Hepatocyte (in vitro differentiated cells): ENCODE measurements around the gene MDH1B. TPM values are rescaled to one million over a fixed set of nuclear protein-coding genes. Genes with fewer than 3 reads are reported as not detected.

Experiments used
- DNase-seq: peaks from one replicate; pipeline ENCODE4 v3.0.0-alpha.2; 2016; ENCODE audit warnings: low spot score
- H2AFZ ChIP-seq: fragments of 200-600 bp; sonication (generic); 2 replicates; pipeline ENCODE4 v1.6.0; 2016; ENCODE audit warnings: antibody characterized with exemption, mild to moderate bottlenecking
- H3K27ac ChIP-seq: fragments of 200-600 bp; sonication (generic); 2 replicates; pipeline ENCODE4 v1.5.1; 2016; ENCODE audit warnings: mild to moderate bottlenecking
- H3K27me3 ChIP-seq: fragments of 200-600 bp; sonication (generic); 2 replicates; pipeline ENCODE4 v1.6.1; 2016
- H3K36me3 ChIP-seq: fragments of 200-600 bp; sonication (generic); replicated peaks from 2 replicates; pipeline ENCODE4 v1.5.1; 2016; ENCODE audit warnings: low read depth; ENCODE audit not compliant: insufficient read depth
- H3K4me1 ChIP-seq: fragments of 200-600 bp; sonication (generic); 2 replicates; pipeline ENCODE4 v1.5.1; 2016; ENCODE audit warnings: mild to moderate bottlenecking, moderate library complexity; ENCODE audit not compliant: insufficient read depth
- H3K4me2 ChIP-seq: fragments of 200-600 bp; sonication (generic); 2 replicates; pipeline ENCODE4 v1.6.0; 2016
- H3K4me3 ChIP-seq: fragments of 200-600 bp; sonication (generic); 2 replicates; pipeline ENCODE4 v1.5.1; 2016; ENCODE audit warnings: mild to moderate bottlenecking
- H3K79me2 ChIP-seq: fragments of 200-600 bp; sonication (generic); 2 replicates; pipeline ENCODE4 v1.6.0; 2017; ENCODE audit warnings: mild to moderate bottlenecking
- H3K9me2 ChIP-seq: fragments of 200-600 bp; sonication (generic); replicated peaks from 2 replicates; pipeline ENCODE4 v1.6.0; 2017; ENCODE audit warnings: mild to moderate bottlenecking; ENCODE audit not compliant: insufficient read depth
- H3K9me3 ChIP-seq: fragments of 200-600 bp; sonication (generic); 2 replicates; pipeline ENCODE4 v1.5.1; 2016; ENCODE audit warnings: low read depth, mild to moderate bottlenecking
- H4K20me1 ChIP-seq: fragments of 200-600 bp; sonication (generic); 2 replicates; pipeline ENCODE4 v1.6.0; 2016; ENCODE audit warnings: mild to moderate bottlenecking; ENCODE audit not compliant: insufficient read depth, poor library complexity, severe bottlenecking
- EZH2 ChIP-seq: fragments of 200-600 bp; sonication (generic); IDR thresholded peaks from 2 replicates; pipeline ENCODE4 v1.6.1; 2016; ENCODE audit warnings: antibody characterized with exemption, mild to moderate bottlenecking, borderline replicate concordance
- EZH2phosphoT487 ChIP-seq: fragments of 200-600 bp; sonication (generic); IDR thresholded peaks from one replicate; pipeline ENCODE4 v1.6.1; 2018; ENCODE audit warnings: antibody characterized with exemption, mild to moderate bottlenecking, low read depth, moderate library complexity; ENCODE audit not compliant: unreplicated experiment, severe bottlenecking
- WGBS: methylation state at CpG from one replicate; pipeline ENCODE4 v1.1.6; 2016; ENCODE audit warnings: low lambda C conversion rate; ENCODE audit errors: missing lambda C conversion rate; 5-methylcytosine and 5-hydroxymethylcytosine counted together
- polyA plus RNA-seq: library from polyadenylated mRNA; unstranded; fragments of >200 nt; fragmentation: Nextera tagmentation; extraction: Ambion mirVana; gene quantifications from 2 replicates; pipeline ENCODE4 v1.2.1, GENCODE V29; 2016
- total RNA-seq: library from RNA; depleted of rRNA; stranded (reverse); fragments of >200 nt; gene quantifications from 2 replicates; pipeline ENCODE4 v1.2.3, GENCODE V29; 2014
- TF ChIP-seq, protein P1 (sequence below): fragments of 200-600 bp; sonication (generic); IDR thresholded peaks from 2 replicates; pipeline ENCODE4 v1.5.1; 2016; ENCODE audit warnings: antibody characterized with exemption, mild to moderate bottlenecking; ENCODE audit not compliant: poor library complexity

MDH1B gene
- total and polyA plus RNA-seq, 2 experiments from 2014 or later, result 0.07 to 0.35 TPM

DNA sequence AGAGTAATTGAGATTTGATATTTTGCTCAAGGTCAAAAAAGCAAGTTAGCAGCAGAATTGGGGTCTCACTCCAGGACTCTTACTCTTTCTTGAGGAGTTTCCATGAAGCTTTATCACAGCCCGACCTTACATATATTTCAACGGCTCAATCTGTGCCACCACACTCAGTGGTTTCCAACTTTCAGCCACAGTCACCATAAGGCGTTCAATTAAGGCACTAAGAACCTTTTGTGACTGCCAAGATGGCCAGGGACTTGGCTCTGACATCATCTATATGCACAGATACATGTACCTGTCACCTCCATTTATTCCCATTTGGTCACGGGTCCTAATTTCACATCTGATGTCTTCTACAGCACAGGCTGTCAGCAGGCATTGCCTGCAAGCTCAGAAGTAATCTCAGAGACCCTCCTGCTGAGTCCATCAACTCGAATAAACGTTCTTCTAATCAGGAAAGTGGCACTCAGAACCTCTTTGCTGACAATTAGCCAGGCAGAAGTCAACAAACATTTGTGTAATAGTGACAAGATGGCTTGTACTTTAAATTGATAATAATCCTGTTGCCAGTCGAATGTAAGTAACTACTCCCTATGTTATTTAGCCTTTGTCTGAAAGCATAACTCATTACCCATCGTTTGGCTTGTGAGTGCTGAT, 63.0 kb downstream of the MDH1B start:
- H3K4me3 ChIP-seq, result no peak overlapping the region
- TF ChIP-seq EZH2 (no peak), EZH2phosphoT487 (no peak)
- TF ChIP-seq, protein P1, sequence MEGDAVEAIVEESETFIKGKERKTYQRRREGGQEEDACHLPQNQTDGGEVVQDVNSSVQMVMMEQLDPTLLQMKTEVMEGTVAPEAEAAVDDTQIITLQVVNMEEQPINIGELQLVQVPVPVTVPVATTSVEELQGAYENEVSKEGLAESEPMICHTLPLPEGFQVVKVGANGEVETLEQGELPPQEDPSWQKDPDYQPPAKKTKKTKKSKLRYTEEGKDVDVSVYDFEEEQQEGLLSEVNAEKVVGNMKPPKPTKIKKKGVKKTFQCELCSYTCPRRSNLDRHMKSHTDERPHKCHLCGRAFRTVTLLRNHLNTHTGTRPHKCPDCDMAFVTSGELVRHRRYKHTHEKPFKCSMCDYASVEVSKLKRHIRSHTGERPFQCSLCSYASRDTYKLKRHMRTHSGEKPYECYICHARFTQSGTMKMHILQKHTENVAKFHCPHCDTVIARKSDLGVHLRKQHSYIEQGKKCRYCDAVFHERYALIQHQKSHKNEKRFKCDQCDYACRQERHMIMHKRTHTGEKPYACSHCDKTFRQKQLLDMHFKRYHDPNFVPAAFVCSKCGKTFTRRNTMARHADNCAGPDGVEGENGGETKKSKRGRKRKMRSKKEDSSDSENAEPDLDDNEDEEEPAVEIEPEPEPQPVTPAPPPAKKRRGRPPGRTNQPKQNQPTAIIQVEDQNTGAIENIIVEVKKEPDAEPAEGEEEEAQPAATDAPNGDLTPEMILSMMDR, result no peak
- no peaks in the 10 kb centered on the region for H3K79me2 ChIP-seq
- no peak overlapping the region for H3K4me2 ChIP-seq
- H2AFZ ChIP-seq, result no peak overlapping the region
- 55% methylated on average over 8 of the region's 8 CpGs for WGBS
- H3K27ac ChIP-seq, result no peak overlapping the region
- H3K27me3 ChIP-seq, result peaks cover 12% of the 10 kb centered on the region
- H3K36me3 ChIP-seq, result no peaks in the 10 kb centered on the region
- no peaks in the 10 kb centered on the region for H3K9me2 ChIP-seq
- no peaks in the 10 kb centered on the region for H3K4me1 ChIP-seq
- H3K9me3 ChIP-seq, result no peaks in the 10 kb centered on the region
- H4K20me1 ChIP-seq, result no peaks in the 10 kb centered on the region
- DNase-seq, result no peak

DNA sequence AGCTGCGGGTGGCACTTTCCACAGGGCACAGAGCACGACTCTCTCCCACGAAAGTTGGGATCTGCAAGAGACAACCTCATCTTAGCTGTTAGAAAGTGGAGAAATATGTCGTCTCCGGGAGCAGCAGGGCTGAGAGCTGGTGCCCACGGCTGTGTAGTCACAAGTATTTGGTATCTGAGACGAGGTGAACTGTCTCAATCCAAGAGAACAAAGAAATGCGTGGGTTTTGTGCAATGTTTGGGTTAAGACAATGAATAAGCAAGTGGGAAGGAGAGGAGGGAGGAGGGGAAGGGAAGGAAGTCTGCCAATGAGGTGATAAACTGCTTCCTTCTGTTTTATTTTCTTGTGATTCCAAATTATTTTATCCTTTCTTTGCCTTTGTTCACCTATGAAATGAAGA, 65.0 kb downstream of the MDH1B start:
- peaks cover 12% of the 10 kb centered on the region for H3K27me3 ChIP-seq
- H3K9me2 ChIP-seq, result no peaks in the 10 kb centered on the region
- no peaks in the 10 kb centered on the region for H4K20me1 ChIP-seq
- H3K9me3 ChIP-seq, result no peaks in the 10 kb centered on the region
- TF ChIP-seq EZH2 (no peak), EZH2phosphoT487 (no peak)
- TF ChIP-seq, protein P1, result no peak
- H3K79me2 ChIP-seq, result no peaks in the 10 kb centered on the region
- WGBS, result 58% methylated on average over 8 of the region's 8 CpGs
- H3K4me1 ChIP-seq, result no peaks in the 10 kb centered on the region
- no peak for DNase-seq
- H3K36me3 ChIP-seq, result no peaks in the 10 kb centered on the region
- H2AFZ ChIP-seq, result no peak overlapping the region
- no peak overlapping the region for H3K4me3 ChIP-seq
- no peak overlapping the region for H3K4me2 ChIP-seq
- no peak overlapping the region for H3K27ac ChIP-seq

DNA sequence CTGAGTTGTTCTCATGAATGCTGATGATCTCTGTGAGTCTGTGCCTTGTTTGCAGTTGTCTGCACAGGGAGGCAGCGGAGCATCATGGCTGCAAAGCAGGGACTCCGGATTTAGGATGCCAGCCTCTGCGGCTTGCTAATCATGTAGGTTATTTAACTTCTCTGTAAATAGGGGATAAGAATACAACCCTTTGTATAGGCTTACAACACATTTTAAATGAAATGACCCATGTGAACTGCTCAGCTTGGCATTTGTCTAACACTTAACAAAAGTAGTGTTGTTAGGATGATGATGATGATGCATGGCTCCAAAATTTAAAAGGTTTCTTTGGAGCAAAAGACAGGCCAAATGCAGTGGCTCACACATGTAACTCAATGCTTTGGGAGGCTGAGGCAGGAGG, 66.3 kb downstream of the MDH1B start:
- Histone ChIP-seq H3K4me2 (no peak overlapping the region), H2AFZ (no peak overlapping the region), H4K20me1 (no peaks in the 10 kb centered on the region), H3K36me3 (no peaks in the 10 kb centered on the region), H3K27me3 (peaks cover 7% of the 10 kb centered on the region), H3K4me1 (no peaks in the 10 kb centered on the region), H3K79me2 (no peaks in the 10 kb centered on the region), H3K9me2 (no peaks in the 10 kb centered on the region), H3K27ac (no peak overlapping the region), H3K9me3 (no peaks in the 10 kb centered on the region), H3K4me3 (no peak overlapping the region)
- no peak for DNase-seq
- TF ChIP-seq, protein P1, result no peak
- no peak for TF ChIP-seq EZH2
- WGBS, result 60% methylated on average over 3 of the region's 3 CpGs

- Histone ChIP-seq H3K4me3 (no peak overlapping the region), H2AFZ (no peak overlapping the region), H3K27ac (no peak overlapping the region), H3K4me2 (no peak overlapping the region), H3K27me3 (peaks cover 7% of the 10 kb centered on the region), H3K36me3 (no peaks in the 10 kb centered on the region), H3K9me2 (no peaks in the 10 kb centered on the region), H3K79me2 (no peaks in the 10 kb centered on the region), H4K20me1 (no peaks in the 10 kb centered on the region), H3K4me1 (no peaks in the 10 kb centered on the region), H3K9me3 (no peaks in the 10 kb centered on the region)
- TF ChIP-seq, protein P1, result no peak
- no peak for TF ChIP-seq EZH2
- no peak for TF ChIP-seq EZH2phosphoT487
- no peak for DNase-seq
Measured at GRCh38 chr2:206696910-206697309, 68.2 kb downstream of the MDH1B start.
